SU-DHL-6 (cell line): ENCODE data around the gene GALNT16.

ENCODE experiments used
- H2AFZ ChIP-seq: fragments of 200-600 bp; sonication (generic); 2 replicates; pipeline ENCODE4 v1.6.1; 2014; ENCODE audit warnings: low read depth, mild to moderate bottlenecking, moderate library complexity, mixed read lengths, antibody characterized with exemption, low read length; ENCODE audit not compliant: severe bottlenecking
- H3F3A ChIP-seq: fragments of 200-600 bp; shearing (Covaris generic); 2 replicates; pipeline ENCODE4 v1.6.0; 2016; ENCODE audit warnings: antibody characterized with exemption, mild to moderate bottlenecking; ENCODE audit not compliant: insufficient read depth
- H3K27ac ChIP-seq: fragments of 200-600 bp; sonication (generic); 2 replicates; pipeline ENCODE4 v1.5.1; 2016; ENCODE audit warnings: low read depth, mild to moderate bottlenecking, low read length, moderate library complexity, mixed read lengths
- H3K27me3 ChIP-seq: fragments of 200-600 bp; sonication (generic), shearing (Covaris generic); 2 replicates; pipeline ENCODE4 v1.6.0; 2014; ENCODE audit warnings: mild to moderate bottlenecking, low read length
- H3K36me3 ChIP-seq: fragments of 200-600 bp; sonication (generic); 2 replicates; pipeline ENCODE4 v1.6.1; 2014; ENCODE audit warnings: mild to moderate bottlenecking, low read length, mixed read lengths
- H3K4me2 ChIP-seq: fragments of 300-600, 200-600 bp; shearing (Covaris generic), sonication (generic); 2 replicates; pipeline ENCODE4 v1.6.0; 2014; ENCODE audit warnings: low read length, low read depth, mild to moderate bottlenecking; ENCODE audit not compliant: poor library complexity, severe bottlenecking
- H3K4me3 ChIP-seq: fragments of 200-600 bp; sonication (generic); 2 replicates; pipeline ENCODE4 v1.5.1; 2014; ENCODE audit warnings: antibody characterized with exemption, low read length, mild to moderate bottlenecking, mixed read lengths; ENCODE audit not compliant: insufficient read depth, poor library complexity, severe bottlenecking
- H3K79me2 ChIP-seq: fragments of 200-600 bp; sonication (generic); 2 replicates; pipeline ENCODE4 v1.6.1; 2014; ENCODE audit warnings: mild to moderate bottlenecking, low read length, moderate library complexity; ENCODE audit not compliant: insufficient read depth
- H3K9ac ChIP-seq: fragments of 200-600 bp; sonication (generic); 2 replicates; pipeline ENCODE4 v1.7.0; 2014; ENCODE audit warnings: mild to moderate bottlenecking, low read length
- H3K9me2 ChIP-seq: fragments of 200-600 bp; sonication (generic); replicated peaks from 2 replicates; pipeline ENCODE4 v1.6.1; 2014; ENCODE audit warnings: low read length; ENCODE audit not compliant: insufficient read depth
- H3K9me3 ChIP-seq: fragments of 200-600 bp; sonication (generic); 2 replicates; pipeline ENCODE4 v1.6.1; 2014; ENCODE audit warnings: low read length, mixed read lengths; ENCODE audit not compliant: insufficient read depth
- H4K20me1 ChIP-seq: fragments of 200-600 bp; sonication (generic); 2 replicates; pipeline ENCODE4 v1.6.1; 2014; ENCODE audit warnings: low read depth, mild to moderate bottlenecking, antibody characterized with exemption, low read length, moderate library complexity, mixed read lengths
- EZH2phosphoT487 ChIP-seq: fragments of 200-600 bp; sonication (generic), shearing (Covaris generic); conservative IDR thresholded peaks from 2 replicates; pipeline ENCODE4 v1.6.1; 2018; ENCODE audit warnings: mild to moderate bottlenecking, antibody characterized with exemption, low read length, moderate library complexity, mixed read lengths
- TF ChIP-seq, protein P1 (sequence below): fragments of 200-600 bp; sonication (generic); IDR thresholded peaks from one replicate; pipeline ENCODE4 v1.5.1; 2017; ENCODE audit warnings: antibody characterized with exemption, mild to moderate bottlenecking, low read length, moderate library complexity; ENCODE audit not compliant: insufficient read depth, poor library complexity, severe bottlenecking

GALNT16 gene

DNA sequence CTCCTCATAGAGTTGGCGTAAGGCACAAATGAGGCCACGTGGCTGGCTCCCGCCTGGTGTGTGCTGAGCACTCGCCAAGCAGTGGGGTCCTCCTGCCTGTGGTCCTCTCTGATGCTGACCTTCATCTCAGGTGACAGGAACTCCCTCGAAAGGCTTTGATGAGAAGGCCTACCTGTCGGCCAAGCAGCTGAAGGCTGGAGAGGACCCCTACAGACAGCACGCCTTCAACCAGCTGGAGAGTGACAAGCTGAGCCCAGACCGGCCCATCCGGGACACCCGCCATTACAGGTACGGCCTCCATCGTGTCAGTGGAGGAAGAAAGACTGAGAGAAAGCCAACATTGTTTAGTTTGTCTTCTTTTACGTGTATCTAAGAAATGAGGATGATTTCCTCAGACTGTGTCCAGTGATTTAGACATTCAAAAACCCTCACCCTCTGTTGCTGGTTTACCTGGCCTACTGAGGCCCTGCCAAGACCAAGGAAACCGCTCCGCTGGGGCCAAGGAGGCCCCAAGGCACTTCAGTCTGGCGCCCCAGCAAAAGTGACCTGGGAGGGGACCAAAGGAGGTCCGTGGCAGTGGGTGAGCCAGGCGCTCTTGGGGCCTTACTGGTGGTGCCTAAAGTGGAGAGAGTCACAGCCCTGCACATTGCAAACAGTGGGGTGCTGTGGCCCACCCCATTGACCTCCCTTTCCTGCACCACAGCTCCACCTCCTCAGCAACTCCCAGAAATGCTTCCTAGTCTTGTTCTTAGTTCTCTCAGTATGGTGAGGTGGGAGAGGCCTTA is 60.8 kb downstream of the GALNT16 start:
- no peak overlapping the region for H3K4me2 ChIP-seq
- TF ChIP-seq, protein P1, sequence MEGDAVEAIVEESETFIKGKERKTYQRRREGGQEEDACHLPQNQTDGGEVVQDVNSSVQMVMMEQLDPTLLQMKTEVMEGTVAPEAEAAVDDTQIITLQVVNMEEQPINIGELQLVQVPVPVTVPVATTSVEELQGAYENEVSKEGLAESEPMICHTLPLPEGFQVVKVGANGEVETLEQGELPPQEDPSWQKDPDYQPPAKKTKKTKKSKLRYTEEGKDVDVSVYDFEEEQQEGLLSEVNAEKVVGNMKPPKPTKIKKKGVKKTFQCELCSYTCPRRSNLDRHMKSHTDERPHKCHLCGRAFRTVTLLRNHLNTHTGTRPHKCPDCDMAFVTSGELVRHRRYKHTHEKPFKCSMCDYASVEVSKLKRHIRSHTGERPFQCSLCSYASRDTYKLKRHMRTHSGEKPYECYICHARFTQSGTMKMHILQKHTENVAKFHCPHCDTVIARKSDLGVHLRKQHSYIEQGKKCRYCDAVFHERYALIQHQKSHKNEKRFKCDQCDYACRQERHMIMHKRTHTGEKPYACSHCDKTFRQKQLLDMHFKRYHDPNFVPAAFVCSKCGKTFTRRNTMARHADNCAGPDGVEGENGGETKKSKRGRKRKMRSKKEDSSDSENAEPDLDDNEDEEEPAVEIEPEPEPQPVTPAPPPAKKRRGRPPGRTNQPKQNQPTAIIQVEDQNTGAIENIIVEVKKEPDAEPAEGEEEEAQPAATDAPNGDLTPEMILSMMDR = no peak
- no peak for TF ChIP-seq EZH2phosphoT487
- H3K9me2 ChIP-seq = no peaks in the 10 kb centered on the region
- H3K9ac ChIP-seq = no peak overlapping the region
- no peak overlapping the region for H3K4me3 ChIP-seq
- no peaks in the 10 kb centered on the region for H4K20me1 ChIP-seq
- H3K36me3 ChIP-seq = no peaks in the 10 kb centered on the region
- H3K9me3 ChIP-seq = no peaks in the 10 kb centered on the region
- H3K27me3 ChIP-seq = no peaks in the 10 kb centered on the region
- no peaks in the 10 kb centered on the region for H3F3A ChIP-seq
- H2AFZ ChIP-seq = no peak overlapping the region
- no peak overlapping the region for H3K27ac ChIP-seq
- H3K79me2 ChIP-seq = no peaks in the 10 kb centered on the region

DNA sequence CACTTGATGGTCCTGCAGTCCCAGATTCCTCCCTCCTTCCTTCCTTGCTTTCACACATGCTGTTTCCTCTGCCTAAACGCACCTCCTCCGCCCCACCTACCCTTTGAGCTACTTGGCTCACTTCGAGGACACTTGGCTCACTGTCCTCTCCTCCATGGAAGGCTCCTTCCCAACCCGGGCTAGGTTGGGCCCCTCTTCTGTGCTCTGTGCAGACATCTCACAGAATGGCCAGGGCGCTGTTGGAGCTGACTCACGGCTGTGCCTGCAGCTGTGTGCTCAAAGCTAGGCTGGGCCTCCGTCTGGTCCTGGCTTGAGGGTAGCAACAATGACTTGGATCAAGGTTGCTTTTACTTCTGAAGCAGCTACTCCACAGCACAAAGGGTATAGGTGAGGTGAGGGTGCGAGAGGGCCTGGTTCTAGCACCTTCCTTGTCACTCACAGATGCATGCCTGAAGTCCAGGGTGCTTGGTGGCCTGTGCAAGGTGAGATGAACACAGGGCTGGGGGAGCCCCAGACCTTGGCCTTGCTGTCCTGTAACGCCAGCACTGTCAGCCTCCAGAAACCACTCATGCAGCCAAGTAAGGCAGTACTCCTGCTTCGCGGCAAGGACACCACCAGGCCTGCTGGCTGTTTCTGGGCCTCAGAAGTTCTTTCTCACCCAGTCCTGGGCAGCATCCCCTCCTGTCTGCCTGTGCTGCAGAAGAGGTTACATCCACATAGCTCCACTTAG is 61.8 kb downstream of the GALNT16 start:
- H3K36me3 ChIP-seq = no peaks in the 10 kb centered on the region
- no peaks in the 10 kb centered on the region for H3K27me3 ChIP-seq
- H3K27ac ChIP-seq = no peak overlapping the region
- no peaks in the 10 kb centered on the region for H3K79me2 ChIP-seq
- no peaks in the 10 kb centered on the region for H3K9me3 ChIP-seq
- TF ChIP-seq EZH2phosphoT487 = no peak
- TF ChIP-seq, protein P1 = no peak
- no peak overlapping the region for H3K4me2 ChIP-seq
- no peaks in the 10 kb centered on the region for H3F3A ChIP-seq
- H3K9ac ChIP-seq = no peak overlapping the region
- no peak overlapping the region for H2AFZ ChIP-seq
- no peaks in the 10 kb centered on the region for H3K9me2 ChIP-seq
- H3K4me3 ChIP-seq = no peak overlapping the region
- H4K20me1 ChIP-seq = no peaks in the 10 kb centered on the region

DNA sequence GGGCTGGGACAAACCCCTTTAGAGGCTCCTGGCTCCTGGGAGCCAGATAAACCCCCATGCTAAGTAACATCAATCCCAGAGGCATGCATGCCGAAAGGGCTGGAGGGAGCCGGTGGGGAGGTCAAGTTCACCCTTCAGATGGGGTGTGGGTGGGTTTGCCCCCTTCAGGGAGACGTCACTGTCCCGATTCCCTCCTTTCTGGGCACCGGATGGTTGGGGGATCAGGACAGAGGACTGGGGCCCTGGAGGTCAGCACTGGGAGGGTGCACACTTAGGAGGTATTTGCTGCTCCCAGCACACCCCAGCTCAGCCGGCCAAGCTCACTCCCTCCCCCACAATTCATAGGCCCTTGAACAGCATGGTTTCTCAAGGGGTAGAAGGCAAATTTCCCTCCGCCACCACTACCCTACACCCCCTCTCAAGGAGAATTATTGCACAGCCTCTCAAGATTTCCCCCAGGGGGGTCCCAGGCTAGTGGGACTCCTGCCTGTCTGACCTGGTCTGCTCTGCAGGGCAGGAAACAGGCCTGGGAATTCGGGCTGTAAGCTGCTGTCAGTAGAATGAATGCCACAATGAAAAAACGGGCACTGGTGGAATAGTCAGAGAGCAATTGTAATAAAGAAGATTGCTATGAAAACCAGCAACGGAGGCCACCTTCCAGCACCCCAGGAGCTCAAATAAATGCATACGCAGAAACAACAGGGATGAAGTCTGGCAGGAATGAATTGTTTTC is 63.5 kb downstream of the GALNT16 start:
- H3K4me3 ChIP-seq = no peak overlapping the region
- no peaks in the 10 kb centered on the region for H3K27me3 ChIP-seq
- no peaks in the 10 kb centered on the region for H3K36me3 ChIP-seq
- no peaks in the 10 kb centered on the region for H3K79me2 ChIP-seq
- TF ChIP-seq EZH2phosphoT487 = no peak
- TF ChIP-seq, protein P1 = no peak
- H3K27ac ChIP-seq = no peak overlapping the region
- H2AFZ ChIP-seq = no peak overlapping the region
- no peaks in the 10 kb centered on the region for H4K20me1 ChIP-seq
- no peaks in the 10 kb centered on the region for H3K9me2 ChIP-seq
- H3F3A ChIP-seq = no peaks in the 10 kb centered on the region
- no peak overlapping the region for H3K9ac ChIP-seq
- H3K9me3 ChIP-seq = no peaks in the 10 kb centered on the region
- H3K4me2 ChIP-seq = no peak overlapping the region
